NCI-H2107 treated with DMSO at 0.1 percent for 48 hours (cell line): ENCODE data around the gene SEMA3G.

ENCODE experiments used
- DNase-seq: peaks from one replicate; lab custom pipeline; 2025; ENCODE audit not compliant: unreplicated experiment; lab: John Stamatoyannopoulos, UW

SEMA3G gene

GRCh38 chr3:52439426-52440248 lies 5.3 kb downstream of the SEMA3G start:
- no peak for DNase-seq

- DNase-seq, result no peak
Observed at GRCh38 chr3:52438579-52439425, 6.1 kb downstream of the SEMA3G start.

GRCh38 chr3:52438104-52438376 lies 6.9 kb downstream of the SEMA3G start:
- DNase-seq, result no peak

- DNase-seq, result no peak
Observed at GRCh38 chr3:52437326-52438103, 7.4 kb downstream of the SEMA3G start.

GRCh38 chr3:52436500-52437149 lies 8.3 kb downstream of the SEMA3G start:
- no peak for DNase-seq

GRCh38 chr3:52435246-52436101 lies 9.4 kb downstream of the SEMA3G start:
- no peak for DNase-seq

- no peak for DNase-seq
Observed at GRCh38 chr3:52434491-52435115, 10.3 kb downstream of the SEMA3G start.

- DNase-seq, result no peak
Observed at GRCh38 chr3:52433996-52434479, 10.9 kb downstream of the SEMA3G start.

GRCh38 chr3:52433328-52433995 lies 11.4 kb downstream of the SEMA3G start:
- DNase-seq, result no peak

- no peak for DNase-seq
Observed at GRCh38 chr3:52432691-52433141, 12.2 kb downstream of the SEMA3G start.

GRCh38 chr3:52432225-52432624 lies 12.7 kb downstream of the SEMA3G start:
- no peak for DNase-seq

GRCh38 chr3:52431459-52432223 lies 13.3 kb downstream of the SEMA3G start:
- no peak for DNase-seq

- no peak for DNase-seq
Observed at GRCh38 chr3:52430416-52430810, 14.5 kb downstream of the SEMA3G start.

- no peak for DNase-seq
Observed at GRCh38 chr3:52429779-52430415, 15.0 kb downstream of the SEMA3G start.

- DNase-seq, result no peak
Observed at GRCh38 chr3:52429031-52429430, 15.9 kb downstream of the SEMA3G start.

GRCh38 chr3:52428151-52429005 lies 16.5 kb downstream of the SEMA3G start:
- peak; percentile 21 for DNase-seq

GRCh38 chr3:52423173-52423572 lies 21.7 kb downstream of the SEMA3G start:
- DNase-seq, result no peak
